Measurements from ENCODE around the gene SIGLEC12.

Gene SIGLEC12

DNA sequence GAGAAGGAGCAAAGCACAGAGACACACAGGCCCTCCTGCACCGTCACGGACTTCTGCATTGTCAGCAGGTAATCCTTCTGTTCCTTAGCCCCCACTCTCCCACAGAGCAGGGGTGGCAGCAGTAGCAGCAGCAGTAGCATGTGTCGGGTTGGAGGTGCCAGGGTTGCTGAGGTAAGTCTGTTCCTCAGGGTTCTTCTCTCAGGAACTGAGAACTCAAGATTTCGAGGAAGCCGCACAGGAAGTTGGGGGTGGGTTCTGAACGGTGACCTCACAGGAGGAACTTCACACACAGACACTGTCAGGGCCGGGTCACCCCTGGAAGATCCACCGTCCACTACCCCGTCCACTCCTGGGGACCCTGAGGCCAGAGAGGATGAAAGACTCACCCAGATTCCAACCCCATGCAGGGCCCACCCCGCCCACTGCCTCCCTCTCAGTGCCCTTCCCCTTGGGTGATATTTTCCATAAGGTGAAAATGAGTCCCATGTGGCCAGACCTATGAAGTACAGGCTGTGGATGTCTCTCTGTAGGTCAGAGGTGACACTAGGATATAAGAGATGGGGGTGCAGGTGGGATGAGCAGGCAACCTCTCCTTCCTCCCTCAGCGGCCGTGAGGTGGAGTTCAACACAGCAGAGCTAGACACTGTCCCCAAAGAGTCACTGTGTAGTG, at the start of gene SIGLEC12:
Gene SIGLEC12 (minus strand): TSS at position 207 of the 670 bp plus-strand sequence. CDS start 67 bp downstream, at position 140.
- TF ChIP-seq, protein P1, sequence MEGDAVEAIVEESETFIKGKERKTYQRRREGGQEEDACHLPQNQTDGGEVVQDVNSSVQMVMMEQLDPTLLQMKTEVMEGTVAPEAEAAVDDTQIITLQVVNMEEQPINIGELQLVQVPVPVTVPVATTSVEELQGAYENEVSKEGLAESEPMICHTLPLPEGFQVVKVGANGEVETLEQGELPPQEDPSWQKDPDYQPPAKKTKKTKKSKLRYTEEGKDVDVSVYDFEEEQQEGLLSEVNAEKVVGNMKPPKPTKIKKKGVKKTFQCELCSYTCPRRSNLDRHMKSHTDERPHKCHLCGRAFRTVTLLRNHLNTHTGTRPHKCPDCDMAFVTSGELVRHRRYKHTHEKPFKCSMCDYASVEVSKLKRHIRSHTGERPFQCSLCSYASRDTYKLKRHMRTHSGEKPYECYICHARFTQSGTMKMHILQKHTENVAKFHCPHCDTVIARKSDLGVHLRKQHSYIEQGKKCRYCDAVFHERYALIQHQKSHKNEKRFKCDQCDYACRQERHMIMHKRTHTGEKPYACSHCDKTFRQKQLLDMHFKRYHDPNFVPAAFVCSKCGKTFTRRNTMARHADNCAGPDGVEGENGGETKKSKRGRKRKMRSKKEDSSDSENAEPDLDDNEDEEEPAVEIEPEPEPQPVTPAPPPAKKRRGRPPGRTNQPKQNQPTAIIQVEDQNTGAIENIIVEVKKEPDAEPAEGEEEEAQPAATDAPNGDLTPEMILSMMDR (conservative IDR thresholded peaks at IDR 0.05; ENCODE audit: control insufficient read depth, insufficient read depth, low read depth, low read length), result no peak
- H3K4me3 ChIP-seq (ENCODE audit: control insufficient read depth, low read depth, low read length), result no peak within 1 kb of the TSS
- no peak for DNase-seq (ENCODE audit: low read depth)

DNA sequence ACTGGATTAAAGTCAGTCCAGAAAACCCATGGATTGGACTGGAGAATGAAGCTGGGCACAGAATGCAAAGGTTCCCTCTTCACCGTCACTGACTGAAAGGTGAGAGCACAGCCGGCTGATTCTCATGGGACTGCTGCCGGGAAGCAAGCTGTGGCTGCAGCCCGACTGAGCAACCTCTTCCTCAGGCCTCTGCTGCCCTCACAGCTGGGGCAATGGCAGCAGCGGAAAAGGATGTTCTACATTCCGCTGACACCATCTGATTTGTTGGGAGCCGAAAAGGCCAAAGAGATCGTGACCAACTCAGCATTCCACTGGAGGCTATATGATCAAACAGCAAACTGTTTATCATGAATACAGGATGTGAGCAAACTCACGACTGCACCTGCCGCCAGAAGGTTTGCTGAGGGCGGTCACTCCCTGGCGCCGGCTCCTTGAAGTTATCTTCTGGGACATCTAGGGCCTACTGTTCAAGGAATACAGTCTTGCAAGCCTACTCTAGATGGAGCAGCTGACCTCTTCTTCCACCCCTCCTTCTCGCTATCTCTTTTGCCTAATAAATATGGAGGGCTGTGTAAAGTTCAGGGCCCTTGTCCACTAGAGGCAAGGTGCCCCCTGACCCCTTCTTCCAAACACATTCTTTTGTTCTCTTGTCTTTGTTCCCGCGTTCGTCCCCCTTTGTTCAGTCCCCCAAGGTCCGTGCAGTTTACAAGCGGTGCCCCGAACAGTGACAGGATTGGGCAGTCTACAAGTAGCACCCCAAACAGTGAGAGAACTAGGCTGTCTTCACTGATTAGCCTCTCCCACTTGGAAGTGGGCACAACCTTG, 49.5 kb upstream of the SIGLEC12 start:
- TF ChIP-seq, protein P1 (conservative IDR thresholded peaks at IDR 0.05; ENCODE audit: control insufficient read depth, insufficient read depth, low read depth, low read length), result no peak
- no peak overlapping the region for H3K4me3 ChIP-seq (ENCODE audit: control insufficient read depth, low read depth, low read length)
- DNase-seq (ENCODE audit: low read depth), result no peak

DNA sequence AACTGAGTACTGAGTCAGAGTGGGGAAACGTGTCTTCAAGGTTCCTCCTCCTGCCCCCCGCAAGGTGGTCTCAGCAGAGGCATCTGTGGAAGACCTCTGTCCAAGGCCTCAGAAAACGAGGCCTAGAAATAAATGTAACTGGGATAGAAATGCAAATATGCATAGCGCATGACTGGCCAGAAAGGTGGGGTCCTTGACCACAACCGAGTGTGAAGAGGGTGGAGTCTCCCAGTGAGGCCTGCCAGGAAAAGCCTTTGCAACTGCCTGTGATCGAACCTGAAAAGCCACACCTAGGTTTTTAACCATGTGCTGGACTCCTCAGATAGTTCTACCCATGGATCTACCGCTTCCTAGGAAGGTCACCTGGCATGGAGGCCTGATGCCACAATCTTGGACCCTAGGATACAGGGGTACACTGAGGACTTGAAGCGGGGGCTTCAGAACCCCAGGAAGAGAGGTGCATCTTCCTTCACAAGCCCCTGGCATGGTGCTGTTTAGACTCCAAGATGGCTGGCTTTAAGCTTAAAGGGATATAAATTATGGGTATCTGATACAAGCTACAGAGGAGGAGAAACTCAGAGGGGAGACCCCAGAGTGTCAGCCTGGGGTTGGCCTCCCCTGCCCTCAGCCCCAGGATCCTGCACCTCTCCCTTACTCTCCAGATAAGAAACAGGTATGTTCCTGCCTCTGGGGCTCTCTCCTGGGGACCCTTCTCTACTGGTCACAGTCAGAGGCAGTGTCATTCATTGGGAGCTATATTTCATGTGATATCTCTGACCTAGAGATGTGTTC, 48.1 kb upstream of the SIGLEC12 start:
- no peak for DNase-seq (ENCODE audit: low read depth)
- TF ChIP-seq, protein P1 (conservative IDR thresholded peaks at IDR 0.05; ENCODE audit: control insufficient read depth, insufficient read depth, low read depth, low read length), result no peak
- H3K4me3 ChIP-seq (ENCODE audit: control insufficient read depth, low read depth, low read length), result no peak overlapping the region

DNA sequence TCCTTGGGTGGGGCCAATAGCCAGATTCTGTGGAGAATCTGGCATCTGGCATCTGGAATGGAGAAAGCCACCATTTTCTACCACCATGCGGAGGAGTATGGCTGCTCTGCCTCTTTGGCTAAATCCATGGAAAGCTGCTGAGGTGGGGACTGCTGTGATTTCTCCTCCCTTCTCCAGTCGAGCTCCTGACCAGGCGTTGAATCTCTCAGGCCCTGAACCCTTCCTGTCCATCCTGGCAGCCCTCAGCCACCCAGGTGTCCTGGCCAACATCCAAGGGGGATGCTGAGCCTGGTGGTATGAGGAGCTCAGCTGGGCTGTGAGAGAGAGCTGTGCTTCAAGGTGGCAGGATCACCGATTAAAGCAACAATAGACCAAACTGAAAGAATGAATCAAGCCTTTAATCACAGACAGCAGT, 47.3 kb upstream of the SIGLEC12 start:
- TF ChIP-seq, protein P1 (conservative IDR thresholded peaks at IDR 0.05; ENCODE audit: control insufficient read depth, insufficient read depth, low read depth, low read length), result no peak
- DNase-seq (ENCODE audit: low read depth), result no peak
- no peak overlapping the region for H3K4me3 ChIP-seq (ENCODE audit: control insufficient read depth, low read depth, low read length)

DNA sequence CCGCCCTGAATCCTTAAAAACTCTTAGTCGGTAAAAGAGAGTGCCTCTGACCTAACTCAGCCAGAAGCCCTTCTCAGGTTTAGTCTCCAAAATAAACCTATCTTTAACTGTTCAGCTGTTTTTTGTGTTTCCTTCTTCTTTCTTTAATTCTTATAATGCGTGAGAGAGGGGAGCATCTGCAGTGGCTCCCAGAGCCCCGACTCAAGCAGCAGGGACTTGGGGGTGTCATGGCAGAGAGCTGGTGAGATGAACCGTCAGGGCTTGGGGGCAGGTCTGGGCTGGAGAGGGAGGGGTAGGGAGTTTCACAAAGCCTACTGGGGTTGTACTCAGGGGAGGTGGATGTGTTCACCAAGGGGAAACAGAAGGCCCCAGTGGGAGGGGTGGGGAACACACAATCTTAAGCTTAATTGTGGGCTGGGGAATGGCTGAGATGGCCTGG, 46.6 kb upstream of the SIGLEC12 start:
- H3K4me3 ChIP-seq (ENCODE audit: control insufficient read depth, low read depth, low read length), result no peak overlapping the region
- TF ChIP-seq, protein P1 (conservative IDR thresholded peaks at IDR 0.05; ENCODE audit: control insufficient read depth, insufficient read depth, low read depth, low read length), result no peak
- DNase-seq (ENCODE audit: low read depth), result no peak

DNA sequence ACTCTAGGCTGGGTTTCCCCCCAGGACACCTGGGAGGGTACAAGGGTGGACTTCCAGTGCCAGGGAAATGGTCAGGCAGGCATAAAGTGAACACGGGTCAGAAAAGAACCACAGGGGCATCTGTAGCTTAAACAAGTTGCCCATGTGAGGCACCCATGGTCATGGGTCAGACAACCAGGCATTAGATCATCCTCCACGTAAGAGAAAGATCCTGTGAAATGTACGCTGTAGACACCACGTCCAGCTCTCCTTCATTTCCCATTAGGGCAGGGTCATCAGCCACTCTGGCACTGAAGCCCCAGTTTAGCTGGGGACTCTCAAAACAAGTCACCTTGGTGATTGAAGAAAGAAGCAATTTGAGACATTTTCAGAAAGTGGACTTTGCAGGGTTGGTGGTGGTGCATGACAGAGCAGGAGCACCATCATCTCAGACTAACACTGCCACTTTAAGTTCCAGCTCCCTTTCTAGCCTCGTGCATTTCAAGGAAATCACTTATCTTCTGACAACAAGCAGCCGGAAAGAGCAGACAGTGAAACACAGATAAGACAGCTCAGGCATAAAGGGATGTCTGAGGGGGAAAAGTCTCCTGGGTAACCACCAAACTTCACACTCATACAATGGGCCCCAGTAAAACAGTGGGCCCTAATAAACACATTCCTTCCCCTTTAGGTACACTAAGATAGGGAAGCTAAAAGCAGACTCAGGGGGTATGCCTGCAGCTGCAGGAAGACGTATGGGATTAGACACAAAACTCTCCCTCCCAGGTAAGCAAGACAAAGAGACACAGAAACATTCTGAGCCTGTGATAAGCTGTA, 46.0 kb upstream of the SIGLEC12 start:
- DNase-seq (ENCODE audit: low read depth), result no peak
- TF ChIP-seq, protein P1 (conservative IDR thresholded peaks at IDR 0.05; ENCODE audit: control insufficient read depth, insufficient read depth, low read depth, low read length), result no peak
- H3K4me3 ChIP-seq (ENCODE audit: control insufficient read depth, low read depth, low read length), result no peak overlapping the region
